PFSK-1 (cell line): ENCODE results near the gene KCNQ1.

Experiments
- POLR2AphosphoS5 ChIP-seq: IDR thresholded peaks from 2 replicates; pipeline ENCODE4 v1.6.1; 2012; ENCODE audit warnings: low read depth, mild to moderate bottlenecking, control low read depth, low read length, moderate library complexity
- SIN3A ChIP-seq: IDR thresholded peaks from 2 replicates; pipeline ENCODE4 v1.6.1; 2012; ENCODE audit warnings: mild to moderate bottlenecking, low read length, moderate library complexity, borderline replicate concordance; ENCODE audit not compliant: insufficient read depth
- TAF1 ChIP-seq: IDR thresholded peaks from 2 replicates; pipeline ENCODE4 v1.6.1; 2012; ENCODE audit warnings: low read length, control low read depth, borderline replicate concordance; ENCODE audit not compliant: insufficient read depth

- no peak for TF ChIP-seq TAF1
- no peak for TF ChIP-seq SIN3A
- no peak for TF ChIP-seq POLR2AphosphoS5
Measured at GRCh38 chr11:2688381-2689231, 243.8 kb downstream of the KCNQ1 start.
